TTC549 (cell line): Measurements from ENCODE around the gene SSBP2.
"Not testable (repeated sequence)": the region's sequence is repeated elsewhere in the genome, so short reads cannot be mapped to it uniquely, and the experiment has no call there.

Experiments used
- FAIRE-seq: peaks from 2 replicates; lab custom pipeline; 2012; peaks lifted over from hg19 to GRCh38; lab: Jason Lieb, UNC

Gene SSBP2

DNA sequence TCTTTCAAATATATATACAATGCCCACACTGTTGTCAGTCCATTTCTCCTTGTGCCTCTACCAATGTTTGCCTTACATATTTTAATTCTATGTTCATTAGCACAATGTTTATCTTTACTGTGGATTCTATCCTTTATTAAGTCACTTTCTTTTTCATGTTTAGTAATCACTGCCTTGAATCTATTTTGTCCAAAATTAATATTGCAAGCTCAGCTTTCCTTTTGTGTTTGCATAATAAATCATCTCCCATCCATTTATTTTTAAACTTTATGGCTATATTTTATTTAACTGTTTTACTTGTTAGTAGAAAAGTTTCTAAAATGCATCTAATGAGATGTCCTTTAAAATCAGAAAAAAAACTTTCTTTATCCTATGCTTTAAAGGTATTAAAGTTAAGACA, 230.1 kb downstream of the SSBP2 start:
- peak; percentile 40 for FAIRE-seq

DNA sequence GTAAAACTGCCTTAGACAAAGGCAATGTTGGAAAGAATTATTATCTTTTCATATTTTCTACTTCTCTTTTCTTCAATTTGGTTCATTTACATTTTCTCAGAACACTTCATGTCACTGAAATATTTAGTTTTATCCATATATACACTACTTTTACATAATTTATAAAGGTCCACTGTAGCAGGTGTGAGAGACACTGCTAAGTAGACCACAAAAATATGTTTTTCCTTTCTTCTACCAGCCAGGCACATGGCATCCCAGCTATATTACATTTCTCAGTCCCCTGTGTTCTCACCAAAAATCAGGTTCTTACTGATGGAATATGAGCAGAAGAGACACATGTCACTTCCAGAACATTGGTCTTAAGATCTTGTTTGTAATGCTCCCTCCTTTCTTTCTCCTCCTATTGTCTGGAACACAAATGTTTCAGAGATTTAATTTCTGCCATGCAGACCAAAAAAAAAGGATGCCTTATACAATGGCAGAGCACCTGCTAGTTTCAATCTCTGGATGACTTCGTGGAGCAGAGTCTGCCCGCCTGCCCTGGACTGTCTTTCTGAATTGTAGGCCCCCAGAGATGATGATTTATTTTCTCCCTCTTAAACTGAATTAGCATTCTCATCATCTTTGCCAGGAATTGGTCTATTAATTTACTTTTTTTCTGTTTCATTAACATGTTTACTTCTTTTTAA, 231.5 kb downstream of the SSBP2 start:
- no peak for FAIRE-seq

DNA sequence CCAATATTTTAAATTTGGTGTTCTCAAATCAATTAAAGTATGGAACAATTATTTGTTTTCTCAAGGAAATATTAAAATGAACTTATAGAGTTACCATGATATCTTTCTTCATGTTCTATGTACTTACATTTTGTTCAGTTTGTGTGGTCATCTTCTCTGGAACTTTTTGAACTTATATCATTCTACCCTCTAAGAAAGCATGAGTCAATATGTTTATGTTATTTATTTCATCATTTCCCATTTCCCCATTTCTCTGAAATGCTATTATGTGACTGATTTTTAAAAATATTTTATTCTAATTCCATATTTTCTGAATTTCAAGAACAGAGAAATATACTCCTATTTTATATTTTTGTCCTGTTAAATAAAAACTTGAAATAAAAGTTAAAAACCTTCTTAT, 233.4 kb downstream of the SSBP2 start:
- FAIRE-seq = peak; percentile 25

DNA sequence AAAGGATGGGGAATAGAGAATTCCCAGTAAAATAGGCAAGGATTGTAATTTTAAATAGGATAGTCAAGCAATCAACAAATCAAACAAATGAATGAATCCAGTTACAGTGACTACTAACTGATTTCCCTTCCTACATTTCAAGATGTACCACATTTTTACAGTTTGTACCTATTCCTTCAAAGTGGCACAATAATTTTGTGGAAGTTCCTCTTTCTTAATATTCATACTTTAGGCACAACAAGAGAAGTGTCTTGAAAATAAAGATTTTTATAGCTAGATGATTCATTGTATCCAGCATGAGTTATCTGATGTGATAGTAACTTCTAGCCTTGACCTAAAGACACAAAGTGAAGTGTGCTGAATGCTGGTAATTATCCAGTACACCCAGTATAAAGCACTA, 234.8 kb downstream of the SSBP2 start:
- no peak for FAIRE-seq

DNA sequence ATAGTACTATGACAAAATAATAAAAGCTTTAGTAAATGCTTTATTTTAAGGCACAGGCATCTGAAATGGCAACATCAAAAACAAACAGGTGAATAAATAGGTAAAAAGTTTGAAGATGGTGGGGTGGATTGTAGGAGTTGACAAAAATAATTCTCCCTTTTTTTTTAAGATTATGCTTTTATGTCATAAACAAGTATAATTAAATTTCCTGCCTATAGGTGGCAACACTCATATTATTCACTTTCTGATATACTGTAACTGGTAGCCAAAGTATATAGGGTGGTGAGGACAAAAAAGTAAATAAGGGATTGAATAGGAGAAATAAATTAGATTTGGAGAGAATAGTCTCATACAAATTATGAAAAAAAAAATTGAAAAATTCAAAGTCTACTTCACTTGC, 236.9 kb downstream of the SSBP2 start:
- no peak for FAIRE-seq

DNA sequence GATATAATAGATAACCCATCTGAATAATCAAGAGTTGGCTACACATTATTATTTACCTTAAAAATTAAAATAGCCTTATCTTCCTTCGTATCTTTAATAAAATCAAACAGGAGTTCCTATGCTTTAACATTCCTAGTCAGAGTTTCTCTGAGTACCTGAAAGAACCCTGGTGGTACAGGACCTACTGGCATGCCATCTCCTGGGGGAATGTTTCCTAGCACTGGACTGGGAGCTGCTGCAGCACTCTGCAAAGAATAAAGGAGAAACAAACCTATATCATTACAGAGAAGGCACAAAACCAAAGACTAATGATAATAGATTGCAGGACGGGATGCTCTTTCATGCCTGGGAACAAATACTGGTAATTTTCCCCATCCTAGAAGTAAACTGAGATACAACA, 237.4 kb downstream of the SSBP2 start:
- no peak for FAIRE-seq

DNA sequence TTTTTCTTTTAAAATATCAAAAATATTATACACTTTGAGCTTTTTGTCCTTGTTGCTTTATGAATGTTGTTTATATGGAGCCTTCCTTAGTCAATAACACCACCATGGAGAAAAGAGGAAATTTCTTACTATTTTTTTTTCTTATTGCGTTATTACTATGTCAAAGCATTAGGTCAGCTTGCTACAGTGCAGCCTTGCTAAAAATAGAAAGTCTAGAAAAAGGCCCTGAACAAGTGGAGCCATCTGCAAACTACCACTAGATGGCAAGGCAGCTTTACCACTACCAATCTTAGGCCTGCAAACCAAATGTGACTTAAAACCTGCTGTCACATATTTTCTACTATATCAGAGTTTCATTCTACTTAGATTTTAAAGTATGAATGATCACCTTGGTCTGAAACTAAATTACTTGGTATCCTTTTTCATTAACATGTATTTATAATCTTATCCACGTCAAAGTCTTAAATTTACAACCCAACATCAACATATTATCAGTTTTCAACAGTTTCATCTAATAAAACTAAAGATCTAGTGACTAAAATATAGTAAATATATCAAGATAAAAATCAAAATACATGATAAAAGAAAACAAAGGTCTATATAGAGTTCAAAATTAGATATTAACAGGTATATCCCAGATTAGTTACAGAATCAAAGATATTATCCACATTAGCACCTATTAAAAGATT, 243.9 kb downstream of the SSBP2 start:
- FAIRE-seq = peak; percentile 93

DNA sequence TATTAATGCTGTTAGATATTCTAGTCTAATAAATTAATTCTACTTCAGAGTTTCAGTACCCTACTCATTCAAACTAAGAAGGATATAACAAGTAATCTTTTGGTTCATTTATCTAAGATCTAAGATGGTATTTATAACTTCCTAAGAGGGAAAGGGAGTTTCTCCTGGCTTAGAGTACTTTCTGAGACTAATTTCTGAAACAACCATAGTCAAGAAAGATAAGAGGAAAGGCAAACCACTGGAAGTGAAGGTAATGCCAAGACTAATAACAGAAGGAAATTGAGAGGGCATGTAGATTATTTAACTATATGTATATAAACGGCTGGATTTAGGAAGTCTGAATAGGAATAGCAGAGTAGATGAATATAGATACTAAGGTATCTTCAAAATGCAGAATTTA, 244.5 kb downstream of the SSBP2 start:
- FAIRE-seq = no peak

DNA sequence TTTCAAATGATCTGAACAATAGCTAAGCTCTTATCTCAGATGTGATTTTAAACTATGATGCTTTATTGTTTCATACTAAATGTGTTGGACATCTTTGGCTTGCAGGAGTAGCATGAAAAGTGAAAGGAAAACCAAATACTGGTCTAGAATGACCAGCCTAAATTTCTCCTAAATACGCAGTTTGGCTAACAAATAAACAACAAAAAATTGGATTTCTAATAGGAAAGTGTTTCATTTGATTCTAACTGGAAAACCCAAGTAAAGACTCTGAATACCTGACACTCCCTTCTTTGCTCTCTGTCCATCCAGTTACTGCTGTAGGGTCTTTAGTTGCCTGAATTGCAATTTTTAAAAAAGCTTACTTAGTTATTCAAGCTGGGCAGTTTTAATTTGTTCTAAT, 245.2 kb downstream of the SSBP2 start:
- FAIRE-seq = no peak

DNA sequence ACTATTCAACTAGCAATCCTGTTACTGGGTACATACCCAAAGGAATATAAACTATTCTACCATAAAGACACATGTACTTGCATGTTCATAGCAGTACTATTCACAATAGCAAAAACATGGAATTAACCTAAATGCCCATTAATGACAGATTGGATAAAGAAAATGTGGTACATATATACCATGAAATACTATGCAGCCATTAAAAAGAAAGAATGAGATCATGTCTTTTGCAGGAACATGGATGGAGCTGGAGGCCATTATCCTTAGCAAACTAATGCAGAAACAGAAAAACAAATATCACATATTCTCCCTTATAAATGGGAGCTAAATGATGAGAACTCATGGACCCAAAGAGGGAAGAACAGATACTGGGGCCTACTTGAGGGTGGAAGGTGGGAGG, 247.3 kb downstream of the SSBP2 start:
- FAIRE-seq = not testable (repeated sequence)

DNA sequence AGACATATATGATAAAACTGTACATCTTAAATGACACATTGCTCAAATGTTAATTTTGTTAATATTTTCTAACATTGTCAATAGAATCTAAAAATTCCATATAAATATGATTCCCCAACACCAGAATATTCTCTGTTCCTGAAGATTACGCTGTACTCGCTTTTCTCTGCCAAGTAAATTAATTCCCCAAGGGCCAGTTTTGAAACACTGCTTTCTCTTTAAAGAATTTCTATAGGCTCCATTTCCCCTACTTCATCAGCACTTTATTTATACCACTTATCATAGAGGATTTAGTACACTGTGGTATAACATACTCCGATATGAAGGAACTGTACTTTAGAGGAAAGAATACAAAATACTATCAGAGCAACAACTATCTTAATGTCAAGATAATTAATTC, 255.6 kb downstream of the SSBP2 start:
- no peak for FAIRE-seq

DNA sequence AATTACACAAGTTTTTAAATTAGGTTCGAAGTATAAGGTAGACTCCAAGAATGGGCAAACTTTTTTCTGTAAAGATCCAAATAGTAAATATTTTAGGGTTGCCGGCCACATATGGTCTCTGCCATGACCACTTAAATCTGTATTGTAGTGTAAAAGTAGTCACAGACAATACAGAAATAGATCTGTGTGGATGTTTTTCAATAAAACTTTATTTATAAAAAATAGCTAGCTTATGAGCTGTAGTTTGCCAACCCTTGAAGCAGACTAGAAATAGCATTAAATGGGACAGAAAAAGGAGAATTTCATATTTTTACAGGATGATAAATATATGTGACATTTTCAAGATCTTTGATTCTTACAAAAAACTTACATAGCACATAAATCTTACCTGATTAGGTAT, 262.0 kb downstream of the SSBP2 start:
- FAIRE-seq = no peak

DNA sequence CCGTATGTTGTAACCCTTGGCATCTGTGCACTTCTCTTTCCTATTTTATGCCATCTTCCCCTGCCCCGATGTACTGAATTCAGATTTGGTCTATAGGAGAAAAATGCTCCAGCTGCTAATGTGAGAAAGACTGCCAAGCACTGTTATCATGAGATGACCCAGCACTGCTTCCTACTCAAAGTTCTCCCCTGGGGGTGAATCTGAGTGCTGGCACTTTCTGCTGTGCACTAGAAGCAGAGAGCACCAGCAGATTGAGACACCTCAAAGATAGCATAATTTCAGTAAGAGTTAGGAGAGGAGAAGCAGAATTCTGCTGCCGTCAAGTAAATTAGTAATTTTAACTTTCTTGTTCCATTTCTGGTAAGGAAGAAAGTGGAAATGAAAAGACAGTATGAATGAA, 264.2 kb downstream of the SSBP2 start:
- FAIRE-seq = no peak

DNA sequence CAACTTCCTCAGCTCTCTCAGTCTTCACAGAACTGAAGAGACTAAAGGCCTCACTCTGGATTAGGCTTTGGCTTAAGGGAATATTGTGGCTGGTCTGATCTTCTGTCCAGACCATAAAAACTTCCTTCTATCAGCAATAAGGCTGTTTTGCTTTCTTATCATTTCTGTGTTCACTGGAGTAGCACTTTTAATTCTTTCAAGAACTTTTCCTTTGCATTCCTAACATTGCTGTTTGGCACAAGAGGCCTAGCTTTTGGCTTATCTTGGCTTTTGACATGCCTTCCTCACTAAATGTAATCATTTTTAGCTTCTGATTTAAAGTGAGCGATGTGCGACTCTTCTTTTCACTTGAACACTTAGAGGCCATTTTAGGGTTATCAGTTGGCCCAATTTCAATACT, 268.3 kb downstream of the SSBP2 start:
- no peak for FAIRE-seq

DNA sequence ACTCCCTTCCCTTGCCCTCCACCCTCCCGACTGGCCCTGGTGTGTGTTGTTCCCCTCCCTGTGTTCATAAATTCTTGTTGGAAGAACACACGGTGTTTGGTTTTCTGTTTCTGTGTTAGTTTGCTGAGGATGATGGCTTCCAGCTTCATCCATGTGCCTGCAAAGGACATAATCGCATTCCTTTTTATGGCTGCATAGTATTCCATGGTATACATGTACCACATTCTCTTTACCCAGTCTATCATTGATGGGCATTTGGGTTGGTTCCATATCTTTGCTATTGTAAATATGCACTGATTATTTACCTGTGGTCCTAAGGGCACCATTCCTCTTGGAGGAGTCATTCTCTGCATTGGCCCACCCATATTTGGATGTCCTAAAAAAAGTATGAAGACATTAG, 277.5 kb downstream of the SSBP2 start:
- FAIRE-seq = not testable (repeated sequence)

DNA sequence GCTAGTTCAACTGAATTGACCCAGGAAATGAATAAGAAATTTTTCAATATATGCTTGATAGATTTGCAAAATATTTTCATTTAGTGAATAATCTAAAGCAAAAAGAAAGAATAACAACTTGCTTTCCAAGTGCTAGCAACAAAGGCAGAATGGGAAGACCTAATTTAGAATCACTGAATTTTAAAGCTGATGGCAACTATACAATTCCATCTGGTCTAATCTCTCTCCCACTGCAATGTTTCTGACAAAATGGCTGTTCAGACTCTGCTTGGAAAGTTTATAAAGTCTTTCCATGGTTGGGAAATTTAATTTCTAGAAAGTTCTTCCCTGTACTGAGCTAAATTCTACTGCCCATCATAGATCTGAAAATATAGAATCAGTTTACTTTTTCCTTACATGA, 281.2 kb downstream of the SSBP2 start:
- FAIRE-seq = no peak

DNA sequence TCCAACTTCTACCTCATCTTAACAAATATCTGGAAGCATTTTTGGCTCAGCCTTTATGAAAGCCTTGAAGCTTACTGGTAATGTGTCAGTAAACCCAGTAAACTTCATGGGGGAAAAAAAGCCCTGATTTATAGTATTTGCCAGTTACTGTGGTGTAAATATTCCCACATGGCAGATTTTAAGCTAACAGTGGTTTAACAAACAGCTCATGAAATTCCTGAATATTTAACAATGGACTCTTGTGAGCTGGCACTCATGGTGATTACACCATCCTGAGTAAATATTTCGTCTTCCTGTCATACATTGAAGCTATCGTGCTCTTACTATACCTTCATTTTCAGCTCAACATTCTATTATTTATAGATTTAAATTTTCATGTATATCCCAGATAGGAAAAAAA, 300.0 kb downstream of the SSBP2 start:
- no peak for FAIRE-seq

DNA sequence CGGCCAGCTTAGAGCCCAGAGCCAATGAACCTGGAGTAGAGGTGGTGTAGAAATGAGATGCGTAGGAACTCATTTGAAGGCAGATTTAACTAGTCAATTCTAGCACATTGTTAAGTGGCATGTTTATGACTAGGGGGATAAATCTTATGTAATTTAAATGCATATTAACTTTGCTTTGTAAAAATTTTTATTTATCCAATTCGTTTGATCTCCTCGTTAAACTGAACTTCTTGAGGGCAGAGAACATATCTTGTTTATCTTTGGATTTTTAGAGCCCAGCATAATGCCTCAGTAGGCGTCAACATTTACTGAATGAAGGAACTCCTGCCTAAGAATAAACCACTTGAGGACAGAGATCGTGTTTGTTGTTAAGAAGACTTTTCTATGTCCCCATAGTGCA, 315.9 kb downstream of the SSBP2 start:
- no peak for FAIRE-seq

DNA sequence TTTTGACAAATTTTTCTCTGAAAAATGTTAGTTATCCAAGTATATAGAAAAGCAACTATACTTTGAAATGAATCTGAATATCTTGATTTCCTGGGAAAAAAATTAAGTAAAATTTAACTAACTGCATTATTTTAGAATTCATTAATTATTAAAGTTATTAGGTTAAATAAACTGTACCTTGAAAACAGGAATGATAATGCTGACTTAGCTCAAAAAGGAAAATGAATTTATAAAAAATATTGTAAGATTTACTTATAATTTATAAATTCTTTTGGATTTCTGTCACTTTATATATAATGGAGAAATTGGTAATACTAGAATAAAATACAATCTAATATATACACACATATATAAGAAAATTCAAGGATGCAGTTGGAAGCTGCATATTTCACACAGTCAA, 320.9 kb downstream of the SSBP2 start:
- FAIRE-seq = no peak

DNA sequence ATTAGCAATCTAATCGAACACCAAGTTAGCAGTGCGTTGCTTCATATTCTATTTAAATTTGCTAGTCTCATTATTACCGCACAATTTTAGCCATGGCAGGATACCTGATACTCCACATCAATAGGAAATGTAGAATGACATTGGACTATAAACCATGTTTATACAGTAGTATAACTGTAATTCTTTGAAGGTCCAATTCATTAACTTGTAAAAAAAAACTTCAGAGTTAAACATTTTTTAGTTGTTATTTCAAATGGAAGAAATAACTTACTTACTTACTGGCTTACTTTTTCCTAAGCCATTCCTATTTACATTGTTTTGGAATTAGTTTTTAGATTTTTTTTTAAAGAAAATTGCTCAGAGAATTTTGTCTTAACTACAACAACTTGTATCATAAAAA, 321.5 kb downstream of the SSBP2 start:
- no peak for FAIRE-seq

DNA sequence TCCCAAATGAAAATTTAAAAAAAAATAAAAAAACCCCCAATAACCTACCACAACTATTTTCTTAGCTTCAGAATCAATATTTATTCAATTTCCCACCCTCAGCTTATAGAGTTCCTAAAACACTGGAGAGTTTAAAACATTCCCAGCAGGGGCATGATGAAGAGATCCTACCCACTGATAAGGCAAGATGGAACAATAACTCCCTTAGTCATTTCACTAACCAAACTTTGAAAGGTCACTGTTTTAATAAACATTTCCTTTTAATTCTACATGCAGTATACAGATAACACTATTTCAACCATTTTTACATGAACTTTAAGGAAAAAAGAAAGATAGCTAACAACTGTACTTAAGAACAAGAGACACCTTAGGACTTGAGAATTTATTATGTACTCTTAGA, 322.0 kb downstream of the SSBP2 start:
- no peak for FAIRE-seq

DNA sequence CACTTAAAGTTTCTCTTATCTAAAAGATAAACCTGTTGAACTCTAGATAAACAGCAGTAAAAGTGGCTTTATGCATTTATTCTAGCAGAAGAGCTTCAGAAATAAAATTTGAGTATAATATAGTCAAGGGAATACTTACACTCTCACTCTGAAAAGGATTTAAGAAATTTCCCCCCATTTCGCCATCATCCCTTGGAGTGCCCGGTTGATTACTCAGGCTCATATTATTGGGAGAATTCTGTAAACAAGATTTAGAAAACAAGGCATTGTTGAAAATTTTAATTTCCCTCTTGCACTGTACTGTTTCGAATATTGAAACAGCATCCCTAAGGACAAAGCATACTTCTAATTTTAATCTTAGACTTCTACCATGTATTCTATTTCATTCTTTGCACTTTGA, 322.5 kb downstream of the SSBP2 start:
- no peak for FAIRE-seq

DNA sequence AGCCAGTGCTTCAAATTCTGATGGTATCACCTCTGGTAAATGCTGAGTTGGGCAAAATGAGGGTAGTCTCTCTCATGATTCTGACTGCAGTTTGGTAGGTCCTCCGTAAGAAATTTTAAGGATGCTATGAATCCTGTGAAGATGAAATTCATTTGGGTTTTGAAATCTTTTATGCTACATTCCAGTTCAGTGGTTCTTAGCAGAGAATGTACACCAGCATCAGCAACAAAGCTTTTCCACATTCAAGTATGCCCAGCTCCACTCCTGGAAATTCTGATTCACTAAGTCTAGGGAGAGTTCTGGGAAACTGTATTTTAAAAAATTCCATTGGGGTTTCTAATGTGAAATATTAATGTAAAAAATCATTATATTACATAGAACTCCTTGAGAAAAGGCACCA, 323.3 kb downstream of the SSBP2 start:
- FAIRE-seq = no peak

DNA sequence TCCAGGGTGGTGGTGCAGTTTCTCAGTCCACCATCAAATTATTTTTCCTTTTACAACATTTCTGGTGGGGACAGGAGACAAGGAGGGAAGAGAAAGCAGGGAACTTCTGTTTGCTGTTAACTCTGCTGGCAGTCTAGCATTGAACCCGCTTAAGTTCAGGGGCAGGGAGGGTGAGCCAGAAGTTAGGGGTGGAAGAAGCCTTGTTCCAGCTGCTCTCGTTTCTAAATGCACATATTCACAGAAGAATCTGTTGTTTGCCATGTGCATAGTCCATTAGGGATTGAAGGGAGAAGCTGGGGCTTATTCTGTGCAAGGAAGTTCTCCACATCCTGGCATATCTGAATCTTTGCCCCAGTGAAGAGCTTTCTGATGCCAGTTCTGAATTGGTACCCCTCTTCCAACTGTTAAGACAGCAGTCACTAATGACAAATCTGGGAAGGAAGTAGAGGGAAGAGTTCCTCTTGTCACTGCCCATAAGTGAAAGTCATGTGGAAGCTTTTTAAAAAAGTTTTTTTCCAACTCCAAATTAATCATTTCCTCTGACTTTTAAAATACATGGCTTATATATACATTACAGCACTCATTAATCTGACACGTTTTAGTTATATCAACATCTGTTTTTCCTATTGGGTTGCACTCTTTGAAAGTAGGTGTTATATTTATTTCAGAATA, 324.4 kb downstream of the SSBP2 start:
- no peak for FAIRE-seq
